Glomerular visceral epithelial cell (primary cell): ENCODE data around the gene NAP1L1.

ENCODE experiments used
- DNase-seq: peaks from one replicate; pipeline ENCODE4 v3.0.0-alpha.2; 2016; ENCODE audit errors: extremely low spot score

The NAP1L1 gene

GRCh38 chr12:76020731-76021672, 63.5 kb downstream of the NAP1L1 start:
- DNase-seq, result peak; percentile 92

GRCh38 chr12:76020281-76020680, 64.2 kb downstream of the NAP1L1 start:
- peak; percentile 92 for DNase-seq

- no peak for DNase-seq
Observed at GRCh38 chr12:76018672-76019071, 65.8 kb downstream of the NAP1L1 start.

- DNase-seq, result no peak
Observed at GRCh38 chr12:76018111-76018510, 66.4 kb downstream of the NAP1L1 start.

- no peak for DNase-seq
Observed at GRCh38 chr12:76014007-76014406, 70.5 kb downstream of the NAP1L1 start.

GRCh38 chr12:76013603-76014002, 70.9 kb downstream of the NAP1L1 start:
- no peak for DNase-seq

GRCh38 chr12:76012644-76013043, 71.8 kb downstream of the NAP1L1 start:
- no peak for DNase-seq

- DNase-seq, result no peak
Observed at GRCh38 chr12:76010732-76011458, 73.6 kb downstream of the NAP1L1 start.

- DNase-seq, result no peak
Observed at GRCh38 chr12:76008428-76008827, 76.1 kb downstream of the NAP1L1 start.

- DNase-seq, result no peak
Observed at GRCh38 chr12:76007640-76008039, 76.8 kb downstream of the NAP1L1 start.

GRCh38 chr12:76006028-76006925, 78.2 kb downstream of the NAP1L1 start:
- DNase-seq, result no peak

GRCh38 chr12:76003355-76003638, 81.2 kb downstream of the NAP1L1 start:
- DNase-seq, result no peak

GRCh38 chr12:76002598-76003354, 81.7 kb downstream of the NAP1L1 start:
- no peak for DNase-seq

GRCh38 chr12:75998292-75999063, 86.0 kb downstream of the NAP1L1 start:
- no peak for DNase-seq

- DNase-seq, result no peak
Observed at GRCh38 chr12:75997658-75998057, 86.8 kb downstream of the NAP1L1 start.

GRCh38 chr12:75996861-75997447, 87.5 kb downstream of the NAP1L1 start:
- DNase-seq, result no peak

GRCh38 chr12:75995691-75996090, 88.8 kb downstream of the NAP1L1 start:
- DNase-seq, result no peak

- DNase-seq, result no peak
Observed at GRCh38 chr12:75994069-75994740, 90.3 kb downstream of the NAP1L1 start.

GRCh38 chr12:75991753-75992152, 92.7 kb downstream of the NAP1L1 start:
- no peak for DNase-seq
